Measurements from ENCODE around the gene MAVS. TPM values are rescaled to one million over a fixed set of nuclear protein-coding genes. Genes with fewer than 3 reads are reported as not detected.
"Not testable (repeated sequence)": the region's sequence is repeated elsewhere in the genome, so short reads cannot be mapped to it uniquely, and the experiment has no call there.

Gene MAVS
- total RNA-seq, 2 experiments from 2014 or later, result 14.8 to 16.0 TPM

- Mint-ChIP-seq H3K4me3 (no peak overlapping the region), H3K27ac (no peak overlapping the region)
- CTCF ChIA-PET, result interaction anchor here (1.6 kb wide), 1 partner anchor 22 kb away, joined by 5 read pairs; no protein-coding TSS in a partner anchor
Measured at GRCh38 chr20:3875378-3875974, 28.8 kb downstream of the MAVS start.

DNA sequence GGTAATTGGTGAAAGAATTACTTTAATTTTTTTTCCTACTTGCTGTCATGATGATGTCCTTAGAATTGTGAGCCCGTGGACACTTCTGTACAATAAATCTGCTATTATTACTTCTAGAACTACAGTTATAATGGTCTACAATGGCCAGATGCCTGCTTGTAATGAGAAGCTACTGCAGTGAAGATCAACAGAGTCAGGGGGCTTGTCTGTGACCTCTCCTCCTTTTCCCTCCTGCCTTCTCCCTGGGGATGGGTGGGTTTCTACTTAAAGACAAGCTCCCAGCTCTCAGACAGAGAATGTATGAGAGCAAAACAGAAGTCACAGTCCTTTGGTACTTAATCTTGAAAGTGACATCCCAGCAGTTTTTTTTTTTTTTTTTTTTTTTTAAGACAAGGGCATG, 29.4 kb downstream of the MAVS start:
- intact Hi-C loops (cut with micrococcal nuclease), result no loop called here
- Mint-ChIP-seq H3K27me3 (ENCODE audit: low read depth) (no peaks in the 10 kb centered on the region), H3K4me3 (no peak overlapping the region), H3K36me3 (ENCODE audit: low read depth) (peaks cover 17% of the 10 kb centered on the region), H3K4me1 (ENCODE audit: low read depth) (peaks cover 7% of the 10 kb centered on the region), H3K9me3 (no peaks in the 10 kb centered on the region), H3K27ac (no peak overlapping the region)
- CTCF ChIA-PET, result interaction anchor here (1.6 kb wide), 1 partner anchor 23 kb away, joined by 5 read pairs; no protein-coding TSS in a partner anchor
- DNase-seq, result no peak

More at GRCh38 chr20:3875378-3875974, 28.8 kb downstream of the MAVS start:
- H3K27me3 Mint-ChIP-seq (ENCODE audit: low read depth), result no peaks in the 10 kb centered on the region
- intact Hi-C loops (cut with micrococcal nuclease), result no loop called here
- H3K4me1 Mint-ChIP-seq (ENCODE audit: low read depth), result peaks cover 7% of the 10 kb centered on the region
- no peaks in the 10 kb centered on the region for H3K9me3 Mint-ChIP-seq
- peaks cover 20% of the 10 kb centered on the region for H3K36me3 Mint-ChIP-seq (ENCODE audit: low read depth)
- no peak for DNase-seq

DNA sequence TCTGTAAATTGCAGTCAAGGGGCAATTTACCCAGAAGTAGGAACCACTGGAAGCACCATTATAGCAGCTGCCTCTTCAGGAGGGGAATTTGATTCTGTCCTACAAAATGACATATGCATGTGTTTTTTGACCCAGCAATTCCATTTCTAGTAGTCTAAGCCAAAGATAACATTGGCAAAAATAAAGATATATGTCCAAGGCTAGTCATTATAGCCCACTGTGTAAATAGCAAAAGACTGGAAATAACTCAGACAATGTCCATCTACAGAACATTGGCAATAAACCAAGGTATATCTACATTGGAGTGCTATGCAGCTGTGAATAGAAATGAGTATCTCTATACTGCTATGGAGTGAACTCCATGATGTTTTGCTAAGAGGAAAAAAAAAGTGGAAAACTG, 30.0 kb downstream of the MAVS start:
- no peaks in the 10 kb centered on the region for H3K9me3 Mint-ChIP-seq
- H3K27me3 Mint-ChIP-seq (ENCODE audit: low read depth), result no peaks in the 10 kb centered on the region
- CTCF ChIA-PET, result no interaction called here
- DNase-seq, result no peak
- no peak overlapping the region for H3K27ac Mint-ChIP-seq
- intact Hi-C loops (cut with micrococcal nuclease), result no loop called here
- no peak overlapping the region for H3K4me3 Mint-ChIP-seq
- H3K4me1 Mint-ChIP-seq (ENCODE audit: low read depth), result peaks cover 7% of the 10 kb centered on the region
- peaks cover 20% of the 10 kb centered on the region for H3K36me3 Mint-ChIP-seq (ENCODE audit: low read depth)

GRCh38 chr20:3878921-3879274, 32.3 kb downstream of the MAVS start:
- H3K4me3 Mint-ChIP-seq; DNase-seq; H3K27ac Mint-ChIP-seq; H3K27me3 Mint-ChIP-seq (ENCODE audit: low read depth); intact Hi-C loops (cut with micrococcal nuclease); H3K9me3 Mint-ChIP-seq; H3K4me1 Mint-ChIP-seq (ENCODE audit: low read depth); H3K36me3 Mint-ChIP-seq (ENCODE audit: low read depth): not testable (repeated sequence)
- CTCF ChIA-PET, result interaction anchor here (1.0 kb wide), 1 partner anchor 214 kb away, joined by 6 read pairs; no protein-coding TSS in a partner anchor

DNA sequence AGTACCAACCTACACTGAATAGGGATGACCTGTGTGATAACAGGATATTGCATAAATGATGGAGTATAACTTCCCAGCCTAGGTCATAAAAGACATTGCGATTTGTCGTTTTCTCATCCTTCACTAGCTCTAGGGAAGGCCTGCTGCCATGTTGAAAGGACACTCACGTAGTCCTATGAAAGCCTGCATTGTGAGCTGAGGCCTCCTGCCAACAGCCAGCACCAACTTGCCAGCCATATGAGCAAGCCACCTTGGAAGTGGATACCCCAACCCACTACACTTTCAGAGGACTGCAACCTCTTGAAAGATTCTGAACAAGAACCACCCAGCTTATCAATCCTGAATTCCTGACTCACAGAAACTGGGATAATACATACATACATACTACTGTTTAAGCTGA, 39.1 kb downstream of the MAVS start:
- peaks cover 13% of the 10 kb centered on the region for H3K4me1 Mint-ChIP-seq (ENCODE audit: low read depth)
- CTCF ChIA-PET, result interaction anchor here (0.6 to 0.8 kb wide), 2 partner anchors 72 to 120 kb away, joined by 3 to 5 read pairs; no protein-coding TSS in a partner anchor
- H3K9me3 Mint-ChIP-seq, result no peaks in the 10 kb centered on the region
- H3K27me3 Mint-ChIP-seq (ENCODE audit: low read depth), result no peaks in the 10 kb centered on the region
- H3K36me3 Mint-ChIP-seq (ENCODE audit: low read depth), result peaks cover 17% of the 10 kb centered on the region
- no peak for DNase-seq
- no peak overlapping the region for H3K4me3 Mint-ChIP-seq
- no peak overlapping the region for H3K27ac Mint-ChIP-seq
- intact Hi-C loops (cut with micrococcal nuclease), result no loop called here

- H3K27me3 Mint-ChIP-seq (ENCODE audit: low read depth), result no peaks in the 10 kb centered on the region
- H3K4me1 Mint-ChIP-seq (ENCODE audit: low read depth), result peaks cover 35% of the 10 kb centered on the region
- H3K36me3 Mint-ChIP-seq (ENCODE audit: low read depth), result peaks cover 36% of the 10 kb centered on the region
- peak overlapping the region; percentile 91 for H3K27ac Mint-ChIP-seq
- CTCF ChIA-PET, result interaction anchor here (0.6 to 1.6 kb wide), 7 partner anchors 33 to 202 kb away, joined by 3 to 7 read pairs (median 4); no protein-coding TSS in a partner anchor
- no peak for DNase-seq
- H3K4me3 Mint-ChIP-seq, result peak overlapping the region; percentile 90
- intact Hi-C loops (cut with micrococcal nuclease), result loop anchor here (1.0 to 2.0 kb wide), 3 partner anchors 67 to 197 kb away; partner anchors contain the start of genes AP5S1 and CENPB
- H3K9me3 Mint-ChIP-seq, result no peaks in the 10 kb centered on the region
Measured at GRCh38 chr20:3887876-3888620, 41.4 kb downstream of the MAVS start.

- Mint-ChIP-seq H3K27ac (peak within 1 kb of the TSS; percentile 96), H3K9me3 (no peaks in the 10 kb centered on the region), H3K27me3 (ENCODE audit: low read depth) (no peaks in the 10 kb centered on the region), H3K4me3 (peak within 1 kb of the TSS; percentile 98), H3K4me1 (ENCODE audit: low read depth) (peaks cover 42% of the 10 kb centered on the region), H3K36me3 (ENCODE audit: low read depth) (peaks cover 41% of the 10 kb centered on the region)
- peak; percentile 100 for DNase-seq
- intact Hi-C loops (cut with micrococcal nuclease), result loop anchor here (1.0 to 2.0 kb wide), 9 partner anchors 18 to 196 kb away; partner anchors contain the start of genes AP5S1, CENPB and MAVS
- CTCF ChIA-PET, result interaction anchor here (1.6 kb wide), 1 partner anchor 34 kb away, joined by 7 read pairs; no protein-coding TSS in a partner anchor
Measured at GRCh38 chr20:3888622-3889488, 42.2 kb downstream of the MAVS start, which contains the start of gene PANK2. Gene PANK2 (plus strand): TSS chr20:3889387.

GRCh38 chr20:3889489-3890397, 43.1 kb downstream of the MAVS start:
- intact Hi-C loops (cut with micrococcal nuclease), result loop anchor here (1.0 to 5.0 kb wide), 9 partner anchors 18 to 149 kb away; partner anchors contain the start of genes AP5S1, CENPB and MAVS
- Mint-ChIP-seq H3K9me3 (no peaks in the 10 kb centered on the region), H3K4me1 (ENCODE audit: low read depth) (peaks cover 46% of the 10 kb centered on the region), H3K4me3 (peak overlapping the region; percentile 98), H3K36me3 (ENCODE audit: low read depth) (peaks cover 42% of the 10 kb centered on the region), H3K27ac (peak overlapping the region; percentile 96), H3K27me3 (ENCODE audit: low read depth) (no peaks in the 10 kb centered on the region)
- CTCF ChIA-PET, result no interaction called here
- DNase-seq, result peak; percentile 63

GRCh38 chr20:3890398-3890751, 43.7 kb downstream of the MAVS start:
- CTCF ChIA-PET, result no interaction called here

GRCh38 chr20:3890999-3891929, 44.6 kb downstream of the MAVS start:
- Mint-ChIP-seq H3K9me3 (no peaks in the 10 kb centered on the region), H3K4me3 (peak overlapping the region; percentile 98), H3K27ac (peak overlapping the region; percentile 96), H3K36me3 (ENCODE audit: low read depth) (peaks cover 44% of the 10 kb centered on the region), H3K4me1 (ENCODE audit: low read depth) (peaks cover 57% of the 10 kb centered on the region), H3K27me3 (ENCODE audit: low read depth) (no peaks in the 10 kb centered on the region)
- no peak for DNase-seq
- CTCF ChIA-PET, result interaction anchor here (0.6 kb wide), 1 partner anchor 119 kb away, joined by 5 read pairs; no protein-coding TSS in a partner anchor
- intact Hi-C loops (cut with micrococcal nuclease), result loop anchor here (5.0 kb wide), 1 partner anchor 36 kb away; no protein-coding TSS in a partner anchor

More at GRCh38 chr20:3890398-3890751, 43.7 kb downstream of the MAVS start:
- peaks cover 50% of the 10 kb centered on the region for H3K4me1 Mint-ChIP-seq (ENCODE audit: low read depth)
- peak overlapping the region; percentile 98 for H3K4me3 Mint-ChIP-seq
- no peaks in the 10 kb centered on the region for H3K9me3 Mint-ChIP-seq
- no peaks in the 10 kb centered on the region for H3K27me3 Mint-ChIP-seq (ENCODE audit: low read depth)
- intact Hi-C loops (cut with micrococcal nuclease), result loop anchor here (5.0 kb wide), 1 partner anchor 37 kb away; no protein-coding TSS in a partner anchor
- peaks cover 44% of the 10 kb centered on the region for H3K36me3 Mint-ChIP-seq (ENCODE audit: low read depth)
- H3K27ac Mint-ChIP-seq, result peak overlapping the region; percentile 96
- DNase-seq, result no peak

Measured in activated naive CD4-positive, alpha-beta T cell treated with anti-CD3 and anti-CD28 coated beads for 36 hours (primary cell).